AG09319 (cell line): ENCODE data around the gene RGS11.

Source experiments
- DNase-seq: peaks from one replicate; pipeline ENCODE4 v3.0.0-alpha.2; 2010; ENCODE audit warnings: low read depth; ENCODE audit errors: extremely low read depth
- CTCF ChIP-seq: IDR thresholded peaks from 2 replicates; pipeline ENCODE4 v1.5.1; 2011; ENCODE audit warnings: low read depth, mild to moderate bottlenecking, inconsistent platforms, low read length, moderate library complexity

Gene RGS11

GRCh38 chr16:278863-279366 lies 3.2 kb upstream of the RGS11 start:
- no peak for DNase-seq
- TF ChIP-seq CTCF, result no peak

DNA sequence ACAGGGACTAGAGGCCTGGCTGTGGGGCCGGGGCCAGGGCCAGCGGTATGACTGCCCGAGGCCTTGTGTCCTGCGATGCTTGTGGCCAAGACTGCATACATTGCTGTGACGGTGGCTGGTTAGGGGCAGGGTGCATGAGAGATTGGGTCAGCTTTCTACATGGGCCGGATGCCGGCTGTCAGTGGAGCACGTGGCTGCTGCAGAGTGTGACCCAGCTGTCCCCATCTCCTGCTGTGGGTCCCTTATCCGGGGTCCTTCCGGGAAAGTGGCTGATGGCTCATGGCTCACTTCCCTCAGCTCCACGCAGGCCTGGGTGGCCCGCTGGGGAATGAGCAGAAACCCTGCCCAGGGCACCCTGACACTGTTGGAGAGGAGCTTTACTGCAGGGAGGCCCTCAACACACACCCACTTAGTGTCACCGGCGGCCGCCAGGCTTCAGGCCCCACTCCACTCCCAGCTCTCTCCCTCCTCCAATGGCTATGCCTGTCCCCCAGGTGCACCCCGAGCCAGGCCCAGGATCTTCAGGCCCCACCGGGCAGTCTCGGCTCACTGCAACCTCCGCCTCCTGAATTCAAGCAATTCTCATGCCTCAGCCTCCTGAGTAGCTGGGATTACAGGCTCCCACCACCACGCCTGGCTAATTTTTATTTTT lies 808 bp upstream of the RGS11 start:
- no peak for DNase-seq
- no peak for TF ChIP-seq CTCF

DNA sequence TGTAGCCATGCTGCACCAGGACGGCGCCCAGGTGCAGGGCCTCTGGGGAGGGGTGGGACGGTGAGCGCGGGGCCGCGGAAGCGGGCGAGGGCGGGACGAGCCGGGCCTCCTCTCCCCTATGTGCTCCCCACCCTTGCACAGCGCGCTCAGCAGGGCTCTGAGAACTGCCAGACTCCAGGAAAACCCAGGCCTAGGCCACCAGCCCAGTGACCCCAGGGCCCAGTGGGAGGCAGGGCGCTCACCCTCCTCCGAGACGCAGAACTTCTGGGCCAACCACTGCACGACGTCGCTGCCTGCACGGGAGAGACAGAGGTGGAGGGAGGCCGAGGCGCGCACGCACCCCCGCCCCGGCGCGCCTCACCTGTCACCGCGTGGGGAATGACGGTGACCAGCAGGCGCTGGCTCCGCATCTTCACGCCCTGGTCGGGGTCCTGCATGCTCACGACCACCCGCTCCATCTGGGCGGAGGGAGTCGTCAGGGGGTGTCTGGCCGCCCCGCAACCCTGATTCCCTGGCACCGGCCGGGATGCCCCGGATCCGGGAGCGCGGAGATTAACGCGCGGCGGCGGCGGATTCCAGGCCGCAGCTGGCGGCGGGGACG lies 603 bp downstream of the RGS11 start:
- TF ChIP-seq CTCF, result no peak
- DNase-seq, result no peak

GRCh38 chr16:273547-274421 lies 2.0 kb downstream of the RGS11 start:
- DNase-seq, result no peak
- TF ChIP-seq CTCF, result no peak

- no peak for TF ChIP-seq CTCF
- DNase-seq, result no peak
Observed at GRCh38 chr16:272633-273546, 2.9 kb downstream of the RGS11 start.

DNA sequence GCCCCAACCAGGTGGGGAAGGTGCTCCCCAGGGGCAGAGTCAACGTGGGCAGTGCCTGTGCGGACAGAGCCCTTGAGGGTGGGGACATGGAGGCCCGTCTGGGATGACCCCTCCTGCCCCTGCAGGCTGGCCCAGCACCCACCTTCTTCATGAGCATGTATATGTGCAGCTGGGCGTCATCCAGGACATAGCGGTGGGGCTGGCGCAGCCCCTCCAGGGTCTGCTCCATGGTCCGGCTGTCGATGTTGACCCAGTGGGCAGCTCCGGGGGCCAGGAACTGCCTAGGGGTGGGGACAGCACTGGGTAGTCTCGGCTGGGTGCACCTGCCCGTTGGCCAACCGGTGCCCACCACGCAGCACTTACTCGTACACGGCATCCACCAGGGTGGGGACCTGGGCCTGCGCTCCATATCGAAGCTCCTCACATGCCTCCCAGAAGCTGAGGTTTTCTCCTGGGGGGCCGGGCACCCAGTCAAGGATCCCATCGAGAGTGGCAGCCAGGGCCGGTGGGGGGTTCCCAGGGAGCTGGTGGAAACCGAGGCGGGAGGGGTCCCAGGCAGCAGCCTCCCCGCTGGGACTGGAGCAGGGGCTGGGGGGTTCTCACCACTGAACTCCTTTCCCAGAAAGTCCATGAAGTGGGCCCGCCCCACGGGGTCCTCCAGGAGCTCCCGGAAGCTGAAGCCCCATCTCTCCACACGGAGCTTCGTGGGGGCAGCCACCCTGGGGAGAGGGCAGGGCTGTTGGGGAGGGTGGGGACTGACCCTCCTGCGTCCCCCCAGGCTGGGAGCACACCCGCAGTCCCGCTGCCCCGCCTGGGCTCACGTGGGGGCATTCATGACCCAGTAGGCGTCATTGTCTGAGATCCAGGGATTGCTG lies 5.1 kb downstream of the RGS11 start:
- no peak for TF ChIP-seq CTCF
- DNase-seq, result no peak
